Gastroesophageal sphincter (tissue), 4 donors: Measurements from ENCODE around the gene BUD13. TPM values are rescaled to one million over a fixed set of nuclear protein-coding genes. Genes with fewer than 3 reads are reported as not detected.

Experiments used
- ATAC-seq: fragments of 150-250 bp; one replicate; pipeline ENCODE4 v1.9.1; 2016; ENCODE audit warnings: mild to moderate bottlenecking, moderate library complexity
- H3K27ac ChIP-seq, 4 donors: fragments of 200-600 bp; sonication (generic) in 3 of 4; 1 replicate in 3 of 4; 2 replicates in 1 of 4; pipeline ENCODE4 v1.5.1; 2016 to 2019
- H3K27me3 ChIP-seq: fragments of 200-600 bp; sonication (generic); one replicate; pipeline ENCODE4 v1.5.1; 2019
- H3K36me3 ChIP-seq, 2 donors: fragments of 200-600 bp; sonication (generic); one replicate each; pipeline ENCODE4 v1.5.1; 2019; ENCODE audit warnings: control low read depth in 1 of 2
- H3K4me1 ChIP-seq, 3 donors: fragments of 200-600 bp; sonication (generic); 1 replicate in 2 of 3; 2 replicates in 1 of 3; pipeline ENCODE4 v1.5.1; 2016 to 2019; ENCODE audit warnings: control low read depth in 2 of 3
- H3K4me3 ChIP-seq, 2 donors: fragments of 200-600 bp; sonication (generic); one replicate each; pipeline ENCODE4 v1.5.1; 2019; ENCODE audit warnings: mild to moderate bottlenecking in 1 of 2, moderate library complexity in 1 of 2
- H3K9me3 ChIP-seq, 3 donors: fragments of 200-600 bp; sonication (generic); one replicate each; pipeline ENCODE4 v1.5.1; 2017 to 2019; ENCODE audit warnings: control low read depth in 2 of 3
- EP300 ChIP-seq: sonication (generic); formaldehyde crosslinking; IDR thresholded peaks from one replicate; pipeline ENCODE4 v1.6.1; 2017; ENCODE audit warnings: antibody characterized with exemption, mild to moderate bottlenecking
- POLR2A ChIP-seq, 2 donors: fragments of 450-650 bp; IDR thresholded peaks; one replicate each; pipeline ENCODE4 v1.6.1; 2017; ENCODE audit warnings: antibody characterized with exemption in 2 of 2, mild to moderate bottlenecking in 2 of 2, moderate library complexity in 1 of 2
- POLR2AphosphoS5 ChIP-seq: sonication (generic); formaldehyde crosslinking; IDR thresholded peaks from one replicate; pipeline ENCODE4 v1.6.1; 2017; ENCODE audit warnings: antibody characterized with exemption
- WGBS, 2 donors: methylation state at CpG; one replicate each; pipeline ENCODE4 v1.1.5; 2018; ENCODE audit warnings: low coverage in 1 of 2; 5-methylcytosine and 5-hydroxymethylcytosine counted together
- total RNA-seq, 4 donors: library from RNA; depleted of rRNA; stranded (reverse); fragments of >200 nt; gene quantifications; one replicate each; pipeline ENCODE4 v1.1.0, GENCODE V29; 2016
- TF ChIP-seq, protein P1 (sequence below), 4 experiments: fragments of 200-600 bp in 2 of 4; fragments of 450-650 bp in 2 of 4; sonication (generic) in 1 of 4; IDR thresholded peaks; one replicate each; pipeline ENCODE4 v1.5.1; 2017 to 2019; ENCODE audit warnings: antibody characterized with exemption in 4 of 4, mild to moderate bottlenecking in 2 of 4, moderate library complexity in 2 of 4

Gene BUD13
- total RNA-seq, 4 donors from 2014 or later = 13.5 to 17.3 (median 15.8) TPM

DNA sequence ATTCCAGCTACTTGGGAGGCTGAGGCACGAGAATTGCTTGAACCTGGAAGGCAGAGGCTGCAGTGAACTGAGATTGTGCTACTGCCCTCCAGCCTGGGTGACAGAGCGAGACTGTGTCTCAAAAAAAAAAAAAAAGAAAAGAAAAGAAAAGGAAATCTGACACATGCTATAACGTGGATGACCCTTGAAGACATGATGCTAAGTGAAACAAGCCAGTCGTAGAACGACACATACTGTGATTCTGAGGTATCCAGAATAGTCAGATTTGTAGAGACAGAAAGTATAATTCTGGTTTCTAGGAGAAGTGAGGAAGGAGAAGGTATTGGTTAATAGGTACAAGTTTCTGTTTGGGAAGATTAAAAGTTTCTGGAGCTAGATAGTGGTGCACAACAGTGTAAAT, 25.6 kb upstream of the BUD13 start:
- H3K27ac ChIP-seq = no peak overlapping the region
- TF ChIP-seq, protein P1, sequence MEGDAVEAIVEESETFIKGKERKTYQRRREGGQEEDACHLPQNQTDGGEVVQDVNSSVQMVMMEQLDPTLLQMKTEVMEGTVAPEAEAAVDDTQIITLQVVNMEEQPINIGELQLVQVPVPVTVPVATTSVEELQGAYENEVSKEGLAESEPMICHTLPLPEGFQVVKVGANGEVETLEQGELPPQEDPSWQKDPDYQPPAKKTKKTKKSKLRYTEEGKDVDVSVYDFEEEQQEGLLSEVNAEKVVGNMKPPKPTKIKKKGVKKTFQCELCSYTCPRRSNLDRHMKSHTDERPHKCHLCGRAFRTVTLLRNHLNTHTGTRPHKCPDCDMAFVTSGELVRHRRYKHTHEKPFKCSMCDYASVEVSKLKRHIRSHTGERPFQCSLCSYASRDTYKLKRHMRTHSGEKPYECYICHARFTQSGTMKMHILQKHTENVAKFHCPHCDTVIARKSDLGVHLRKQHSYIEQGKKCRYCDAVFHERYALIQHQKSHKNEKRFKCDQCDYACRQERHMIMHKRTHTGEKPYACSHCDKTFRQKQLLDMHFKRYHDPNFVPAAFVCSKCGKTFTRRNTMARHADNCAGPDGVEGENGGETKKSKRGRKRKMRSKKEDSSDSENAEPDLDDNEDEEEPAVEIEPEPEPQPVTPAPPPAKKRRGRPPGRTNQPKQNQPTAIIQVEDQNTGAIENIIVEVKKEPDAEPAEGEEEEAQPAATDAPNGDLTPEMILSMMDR (IDR thresholded peaks at IDR 0.05) = no peak
- no peak for TF ChIP-seq POLR2AphosphoS5
- no peak for TF ChIP-seq EP300
- no peak for TF ChIP-seq POLR2A (IDR thresholded peaks at IDR 0.05)
- H3K4me3 ChIP-seq = no peak overlapping the region
- peaks cover 4% of the 10 kb centered on the region for H3K27me3 ChIP-seq
- H3K4me1 ChIP-seq = no peaks in the 10 kb centered on the region
- H3K36me3 ChIP-seq = no peaks in the 10 kb centered on the region
- H3K9me3 ChIP-seq = no peaks in the 10 kb centered on the region
- ATAC-seq = no peak
- WGBS, 2 donors = 75 to 85% methylated on average over 3 to 4 of the region's 5 CpGs

DNA sequence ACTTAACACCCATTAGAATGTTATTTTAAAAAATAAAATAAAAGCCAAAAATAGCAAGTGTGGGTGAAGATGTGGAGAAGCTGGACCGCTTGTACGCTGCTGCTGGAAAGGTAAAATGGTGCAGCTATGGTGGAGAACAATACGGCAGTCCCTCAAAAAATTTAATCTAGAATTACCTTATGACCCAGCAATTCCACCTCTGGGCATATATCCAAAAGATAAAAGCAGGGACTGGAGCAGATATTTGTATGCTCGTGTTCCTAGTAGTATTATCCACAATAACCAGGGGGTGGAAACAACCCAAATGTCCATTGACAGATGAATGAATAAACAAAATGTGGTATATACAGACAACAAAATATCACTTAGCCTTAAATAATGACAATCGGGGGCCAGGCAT, 25.0 kb upstream of the BUD13 start:
- ATAC-seq = no peak
- Histone ChIP-seq H3K4me3 (no peak overlapping the region), H3K9me3 (no peaks in the 10 kb centered on the region), H3K36me3 (no peaks in the 10 kb centered on the region), H3K27ac (no peak overlapping the region), H3K27me3 (peaks cover 4% of the 10 kb centered on the region), H3K4me1 (no peaks in the 10 kb centered on the region)
- no peak for TF ChIP-seq POLR2A (IDR thresholded peaks at IDR 0.05)
- TF ChIP-seq, protein P1 (IDR thresholded peaks at IDR 0.05) = no peak
- TF ChIP-seq POLR2AphosphoS5 = no peak
- TF ChIP-seq EP300 = no peak
- 83 to 91% methylated on average over 4 to 5 of the region's 5 CpGs for WGBS, 2 donors

DNA sequence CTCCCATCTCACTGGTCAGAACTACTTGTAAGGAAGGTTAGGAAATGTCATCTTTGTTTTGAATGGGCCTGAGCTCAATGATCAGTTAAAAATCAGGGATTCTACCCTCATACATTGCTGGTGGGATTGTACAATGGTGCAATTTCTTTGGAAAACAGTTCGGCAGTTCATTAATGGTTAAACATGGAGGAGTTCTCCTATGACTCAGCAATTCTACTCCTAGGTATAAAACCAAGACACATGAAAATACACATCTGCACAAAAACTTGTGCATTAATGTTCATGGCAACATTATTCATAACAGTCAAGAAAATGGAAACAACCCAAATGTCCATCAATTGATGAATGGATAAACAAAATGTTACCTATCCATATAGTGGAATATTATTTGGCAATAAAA, 23.8 kb upstream of the BUD13 start:
- Histone ChIP-seq H3K27ac (no peak overlapping the region), H3K4me1 (peaks cover 0 to 3% (median under 1%) of the 10 kb centered on the region in 3 donors), H3K36me3 (no peaks in the 10 kb centered on the region), H3K27me3 (peaks cover 4% of the 10 kb centered on the region), H3K9me3 (no peaks in the 10 kb centered on the region), H3K4me3 (no peak overlapping the region)
- 80% methylated on average over 1 of the region's 1 CpG; no CpG with 5 or more reads in 1 of the 2 donors for WGBS, 2 donors
- TF ChIP-seq EP300 (no peak), POLR2A (IDR thresholded peaks at IDR 0.05) (no peak)
- ATAC-seq = no peak

DNA sequence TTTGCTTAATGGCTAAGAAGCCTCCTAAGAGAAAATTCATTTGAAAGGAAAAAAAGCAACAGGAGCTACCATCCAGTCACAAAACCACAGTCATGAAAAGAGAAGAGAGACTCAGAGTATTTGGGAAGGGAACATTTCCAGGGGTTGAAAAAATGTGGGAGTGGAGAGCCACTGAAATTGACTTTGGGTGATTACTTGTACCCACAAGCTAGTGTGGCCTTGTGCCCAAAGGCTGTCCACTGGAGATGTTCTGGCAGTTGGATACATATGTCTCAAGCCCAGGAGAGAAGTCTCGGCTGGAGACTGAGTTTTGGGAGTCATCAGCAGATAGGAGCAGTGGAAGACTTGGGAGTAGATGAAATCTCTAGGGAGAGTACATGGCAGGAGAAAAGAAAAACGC, 22.1 kb upstream of the BUD13 start:
- no peak overlapping the region for H3K4me3 ChIP-seq
- no peak for ATAC-seq
- H3K27ac ChIP-seq = no peak overlapping the region
- peaks cover 0 to 12% (median 6%) of the 10 kb centered on the region in 3 donors for H3K4me1 ChIP-seq
- WGBS, 2 donors = 81% methylated on average over 2 of the region's 2 CpGs; no CpG with 5 or more reads in 1 of the 2 donors
- H3K36me3 ChIP-seq = no peaks in the 10 kb centered on the region
- TF ChIP-seq, protein P1 (IDR thresholded peaks at IDR 0.05) = no peak
- TF ChIP-seq POLR2AphosphoS5 (no peak), EP300 (no peak), POLR2A (IDR thresholded peaks at IDR 0.05) (no peak)
- no peaks in the 10 kb centered on the region for H3K27me3 ChIP-seq
- no peaks in the 10 kb centered on the region for H3K9me3 ChIP-seq

DNA sequence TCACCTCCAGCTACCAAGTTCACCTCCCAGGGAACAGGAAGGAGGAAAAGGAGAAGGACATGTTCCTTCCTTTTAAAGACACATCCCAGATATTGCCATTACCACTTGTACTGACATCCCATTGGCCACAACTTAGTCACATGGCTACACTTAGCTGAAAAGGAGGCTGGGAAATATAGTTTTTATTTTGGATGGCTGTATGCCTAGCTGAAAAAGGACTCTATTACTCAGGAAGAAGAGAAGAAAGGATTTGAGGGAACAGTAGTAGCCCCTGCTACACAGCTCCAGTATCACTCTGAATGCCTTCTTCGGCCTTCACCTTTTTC, 20.9 kb upstream of the BUD13 start:
- H3K36me3 ChIP-seq = no peaks in the 10 kb centered on the region
- no peak for ATAC-seq
- WGBS, 2 donors = 92 to 100% methylated on average over 1 of the region's 1 CpG
- no peak for TF ChIP-seq POLR2AphosphoS5
- TF ChIP-seq POLR2A (IDR thresholded peaks at IDR 0.05) = no peak
- no peak for TF ChIP-seq EP300
- TF ChIP-seq, protein P1 (IDR thresholded peaks at IDR 0.05) = no peak
- H3K9me3 ChIP-seq = no peaks in the 10 kb centered on the region
- peaks cover 0 to 12% (median 6%) of the 10 kb centered on the region in 3 donors for H3K4me1 ChIP-seq
- H3K4me3 ChIP-seq = no peak overlapping the region
- no peaks in the 10 kb centered on the region for H3K27me3 ChIP-seq
- H3K27ac ChIP-seq = no peak overlapping the region
